CD14-positive monocyte (primary cell): ENCODE measurements around the gene MUC5AC. TPM values are rescaled to one million over a fixed set of nuclear protein-coding genes. Genes with fewer than 3 reads are reported as not detected.

Source experiments
- DNase-seq, 3 donors: peaks; one replicate each; pipeline ENCODE4 v3.0.0-alpha.2; 2011 to 2022
- H2AFZ ChIP-seq: 2 replicates; pipeline ENCODE4 v1.6.0; 2012; ENCODE audit warnings: mild to moderate bottlenecking, low read depth, low read length, inconsistent platforms; ENCODE audit not compliant: insufficient read depth, poor library complexity, severe bottlenecking
- H3K27ac ChIP-seq, 2 donors: 1 replicate in 1 of 2; 2 replicates in 1 of 2; pipeline ENCODE4 v1.5.1; 2012 to 2013; ENCODE audit warnings: low read length in 2 of 2, control low read depth in 1 of 2, inconsistent platforms in 1 of 2, low read depth in 1 of 2, mild to moderate bottlenecking in 1 of 2
- H3K27me3 ChIP-seq, 2 donors: one replicate each; pipeline versions ENCODE4 v1.6.0 to v1.6.1; 2011 to 2013; ENCODE audit warnings: low read length in 2 of 2; ENCODE audit not compliant: control insufficient read depth in 2 of 2, insufficient read depth in 2 of 2
- H3K36me3 ChIP-seq, 2 donors: replicated peaks in 1 of 2; 1 replicate in 1 of 2; 2 replicates in 1 of 2; pipeline versions ENCODE4 v1.5.1 to v1.6.1; 2012 to 2013; ENCODE audit warnings: low read length in 2 of 2, control low read depth in 1 of 2, inconsistent platforms in 1 of 2, mild to moderate bottlenecking in 1 of 2; ENCODE audit not compliant: insufficient read depth in 2 of 2, control insufficient read depth in 1 of 2
- H3K4me1 ChIP-seq, 2 donors: 1 replicate in 1 of 2; 2 replicates in 1 of 2; pipeline versions ENCODE4 v1.5.1 to v1.6.1; 2012 to 2013; ENCODE audit warnings: low read length in 2 of 2, control low read depth in 1 of 2, inconsistent platforms in 1 of 2, mild to moderate bottlenecking in 1 of 2, moderate library complexity in 1 of 2; ENCODE audit not compliant: insufficient read depth in 2 of 2, control insufficient read depth in 1 of 2
- H3K4me2 ChIP-seq: replicated peaks from 2 replicates; pipeline ENCODE3; 2012; ENCODE audit warnings: low read length, moderate library complexity, mild to moderate bottlenecking; ENCODE audit not compliant: poor library complexity, severe bottlenecking; ENCODE audit errors: extremely low read depth
- H3K4me3 ChIP-seq, 3 experiments: fragments of 200-600 bp in 1 of 3; sonication (generic) in 1 of 3; replicated peaks in 1 of 3; 1 replicate in 2 of 3; 2 replicates in 1 of 3; pipeline ENCODE4 v1.5.1; 2011 to 2013; ENCODE audit warnings: low read length in 3 of 3, mild to moderate bottlenecking in 3 of 3, control low read depth in 2 of 3, low read depth in 2 of 3, inconsistent platforms in 1 of 3, moderate library complexity in 1 of 3
- H3K79me2 ChIP-seq: 2 replicates; pipeline ENCODE4 v1.6.0; 2012; ENCODE audit warnings: mild to moderate bottlenecking, control low read depth, inconsistent platforms, low read length, moderate library complexity; ENCODE audit not compliant: insufficient read depth
- H3K9ac ChIP-seq: 2 replicates; pipeline ENCODE4 v1.6.0; 2017; ENCODE audit warnings: low read length, mild to moderate bottlenecking; ENCODE audit not compliant: insufficient read depth, poor library complexity, severe bottlenecking
- H3K9me3 ChIP-seq, 2 donors: replicated peaks in 1 of 2; 1 replicate in 1 of 2; 2 replicates in 1 of 2; pipeline versions ENCODE4 v1.5.1 to v1.6.1; 2012 to 2013; ENCODE audit warnings: low read length in 2 of 2, control low read depth in 1 of 2; ENCODE audit not compliant: control insufficient read depth in 1 of 2, insufficient read depth in 1 of 2
- H4K20me1 ChIP-seq: 2 replicates; pipeline ENCODE4 v1.6.0; 2012; ENCODE audit warnings: mild to moderate bottlenecking, low read length, control low read depth, moderate library complexity; ENCODE audit not compliant: insufficient read depth
- H3K27ac Mint-ChIP-seq, 7 donors: one replicate each; pipeline ENCODE4 v1.8.0; 2020; ENCODE audit warnings: mild to moderate bottlenecking in 7 of 7, mixed read lengths in 7 of 7, moderate library complexity in 6 of 7, inconsistent platforms in 2 of 7
- H3K27me3 Mint-ChIP-seq, 3 donors: one replicate each; pipeline ENCODE4 v1.8.0; 2021 to 2022; ENCODE audit warnings: low read depth in 3 of 3, mild to moderate bottlenecking in 3 of 3, mixed read lengths in 3 of 3, moderate library complexity in 3 of 3, inconsistent platforms in 1 of 3
- H3K36me3 Mint-ChIP-seq, 2 donors: one replicate each; pipeline ENCODE4 v1.8.0; 2020; ENCODE audit warnings: mixed read lengths in 2 of 2, inconsistent platforms in 1 of 2, mild to moderate bottlenecking in 1 of 2
- H3K4me1 Mint-ChIP-seq: one replicate; pipeline ENCODE4 v1.8.0; 2020; ENCODE audit warnings: mild to moderate bottlenecking, mixed read lengths
- H3K4me3 Mint-ChIP-seq, 2 donors: one replicate each; pipeline ENCODE4 v1.8.0; 2020; ENCODE audit warnings: mild to moderate bottlenecking in 2 of 2, mixed read lengths in 2 of 2, moderate library complexity in 1 of 2
- H3K9me3 Mint-ChIP-seq, 7 donors: one replicate each; pipeline ENCODE4 v1.8.0; 2020 to 2022; ENCODE audit warnings: mixed read lengths in 7 of 7, mild to moderate bottlenecking in 6 of 7, moderate library complexity in 6 of 7, inconsistent platforms in 2 of 7
- WGBS: methylation state at CpG from one replicate; pipeline ENCODE4 v1.1.5; 2013; ENCODE audit warnings: missing lambda C conversion rate; ENCODE audit not compliant: insufficient coverage; 5-methylcytosine and 5-hydroxymethylcytosine counted together
- intact Hi-C, 2 donors: fragments of 100-400 bp; cut with micrococcal nuclease; formaldehyde crosslinking; loops; one replicate each; pipeline versions ENCODE4 v1.15.0 to v1.15.1; 2023
- polyA plus RNA-seq, 3 donors: library from polyadenylated mRNA; depleted of rRNA in 1 of 3; unstranded in 2 of 3; stranded (reverse) in 1 of 3; fragments of 300-500 nt in 2 of 3; fragments of >200 nt in 1 of 3; fragmentation: Illumina TruSeq in 2 of 3; gene quantifications; 1 replicate in 2 of 3; 2 replicates in 1 of 3; pipeline ENCODE4 v1.2.3, GENCODE V29; 2012 to 2021
- TF ChIP-seq, protein P1 (sequence below): fragments of 200-600 bp; IDR thresholded peaks from one replicate; pipeline ENCODE4 v1.8.0; 2022; ENCODE audit warnings: antibody characterized with exemption, mild to moderate bottlenecking

The MUC5AC gene
- polyA plus RNA-seq, 3 donors, result not detected

DNA sequence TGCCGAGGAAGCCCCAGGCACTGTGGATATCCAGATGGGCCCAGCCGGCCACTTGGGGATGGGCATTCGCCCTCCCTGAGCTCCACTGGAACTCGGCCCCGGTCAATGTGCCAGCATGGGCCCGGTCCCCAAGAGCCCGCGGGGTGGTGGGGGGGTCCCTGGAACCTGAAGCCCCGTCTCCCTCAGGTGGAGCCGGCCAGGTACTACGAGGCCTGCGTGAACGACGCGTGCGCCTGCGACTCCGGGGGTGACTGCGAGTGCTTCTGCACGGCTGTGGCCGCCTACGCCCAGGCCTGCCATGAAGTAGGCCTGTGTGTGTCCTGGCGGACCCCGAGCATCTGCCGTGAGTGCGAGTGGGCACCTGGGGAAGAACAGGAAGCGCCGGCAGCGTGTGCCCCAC, 21.2 kb downstream of the MUC5AC start:
- TF ChIP-seq, protein P1, sequence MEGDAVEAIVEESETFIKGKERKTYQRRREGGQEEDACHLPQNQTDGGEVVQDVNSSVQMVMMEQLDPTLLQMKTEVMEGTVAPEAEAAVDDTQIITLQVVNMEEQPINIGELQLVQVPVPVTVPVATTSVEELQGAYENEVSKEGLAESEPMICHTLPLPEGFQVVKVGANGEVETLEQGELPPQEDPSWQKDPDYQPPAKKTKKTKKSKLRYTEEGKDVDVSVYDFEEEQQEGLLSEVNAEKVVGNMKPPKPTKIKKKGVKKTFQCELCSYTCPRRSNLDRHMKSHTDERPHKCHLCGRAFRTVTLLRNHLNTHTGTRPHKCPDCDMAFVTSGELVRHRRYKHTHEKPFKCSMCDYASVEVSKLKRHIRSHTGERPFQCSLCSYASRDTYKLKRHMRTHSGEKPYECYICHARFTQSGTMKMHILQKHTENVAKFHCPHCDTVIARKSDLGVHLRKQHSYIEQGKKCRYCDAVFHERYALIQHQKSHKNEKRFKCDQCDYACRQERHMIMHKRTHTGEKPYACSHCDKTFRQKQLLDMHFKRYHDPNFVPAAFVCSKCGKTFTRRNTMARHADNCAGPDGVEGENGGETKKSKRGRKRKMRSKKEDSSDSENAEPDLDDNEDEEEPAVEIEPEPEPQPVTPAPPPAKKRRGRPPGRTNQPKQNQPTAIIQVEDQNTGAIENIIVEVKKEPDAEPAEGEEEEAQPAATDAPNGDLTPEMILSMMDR, result no peak
- intact Hi-C loops, result no loop called here
- no peaks in the 10 kb centered on the region for H3K4me1 Mint-ChIP-seq
- Histone ChIP-seq H3K4me2 (no peak overlapping the region), H3K9ac (no peak overlapping the region), H3K27ac (no peak overlapping the region), H3K27me3 (no peaks in the 10 kb centered on the region), H2AFZ (no peak overlapping the region), H3K9me3 (peaks cover 3 to 10% of the 10 kb centered on the region in 2 donors), H4K20me1 (no peaks in the 10 kb centered on the region), H3K4me1 (no peaks in the 10 kb centered on the region), H3K79me2 (no peaks in the 10 kb centered on the region), H3K36me3 (no peaks in the 10 kb centered on the region), H3K4me3 (no peak overlapping the region)
- no peak for DNase-seq
- no peak overlapping the region for H3K4me3 Mint-ChIP-seq
- H3K27ac Mint-ChIP-seq, result no peak overlapping the region
- peaks cover 0 to 2% (median 0%) of the 10 kb centered on the region in 3 donors for H3K27me3 Mint-ChIP-seq
- 91% methylated on average over 16 of the region's 29 CpGs for WGBS
- no peaks in the 10 kb centered on the region for H3K36me3 Mint-ChIP-seq
- peaks cover 2 to 20% (median 6%) of the 10 kb centered on the region in 7 donors for H3K9me3 Mint-ChIP-seq

DNA sequence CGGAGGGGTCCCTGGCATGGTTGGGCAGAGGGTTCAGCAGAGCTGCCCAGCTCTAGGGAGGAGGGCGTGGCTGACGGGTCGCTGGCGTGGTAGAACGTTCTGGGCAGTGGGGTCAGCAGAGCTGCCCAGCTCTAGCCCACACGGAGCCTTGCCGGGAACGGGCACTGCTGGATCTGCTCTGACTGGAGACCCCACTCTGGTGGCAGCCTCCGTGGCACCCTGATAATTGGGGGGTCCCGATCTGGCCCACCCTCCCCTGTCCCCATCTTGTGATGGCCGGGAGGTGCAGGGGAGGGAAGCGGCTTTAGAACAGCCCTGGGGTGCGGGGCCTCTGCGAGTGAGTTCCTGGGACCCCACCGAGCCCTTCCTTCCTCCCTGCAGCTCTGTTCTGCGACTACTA, 21.9 kb downstream of the MUC5AC start:
- intact Hi-C loops, result no loop called here
- Histone ChIP-seq H3K4me1 (no peaks in the 10 kb centered on the region), H3K79me2 (no peaks in the 10 kb centered on the region), H3K27ac (no peak overlapping the region), H3K27me3 (no peaks in the 10 kb centered on the region), H3K4me2 (no peak overlapping the region), H4K20me1 (no peaks in the 10 kb centered on the region), H3K36me3 (no peaks in the 10 kb centered on the region), H3K9ac (no peak overlapping the region), H3K4me3 (no peak overlapping the region), H3K9me3 (peaks cover 3 to 6% of the 10 kb centered on the region in 2 donors), H2AFZ (no peak overlapping the region)
- no peaks in the 10 kb centered on the region for H3K36me3 Mint-ChIP-seq
- TF ChIP-seq, protein P1, result no peak
- 95% methylated on average over 11 of the region's 17 CpGs for WGBS
- H3K4me1 Mint-ChIP-seq, result no peaks in the 10 kb centered on the region
- H3K27me3 Mint-ChIP-seq, result peaks cover 0 to 2% (median 0%) of the 10 kb centered on the region in 3 donors
- H3K9me3 Mint-ChIP-seq, result peaks cover 4 to 23% (median 6%) of the 10 kb centered on the region in 7 donors
- no peak overlapping the region for H3K27ac Mint-ChIP-seq
- no peak overlapping the region for H3K4me3 Mint-ChIP-seq
- DNase-seq, result no peak
